ENCODE data around the gene ZNF575.
"Not testable (repeated sequence)": the region's sequence is repeated elsewhere in the genome, so short reads cannot be mapped to it uniquely, and the experiment has no call there.

The ZNF575 gene

DNA sequence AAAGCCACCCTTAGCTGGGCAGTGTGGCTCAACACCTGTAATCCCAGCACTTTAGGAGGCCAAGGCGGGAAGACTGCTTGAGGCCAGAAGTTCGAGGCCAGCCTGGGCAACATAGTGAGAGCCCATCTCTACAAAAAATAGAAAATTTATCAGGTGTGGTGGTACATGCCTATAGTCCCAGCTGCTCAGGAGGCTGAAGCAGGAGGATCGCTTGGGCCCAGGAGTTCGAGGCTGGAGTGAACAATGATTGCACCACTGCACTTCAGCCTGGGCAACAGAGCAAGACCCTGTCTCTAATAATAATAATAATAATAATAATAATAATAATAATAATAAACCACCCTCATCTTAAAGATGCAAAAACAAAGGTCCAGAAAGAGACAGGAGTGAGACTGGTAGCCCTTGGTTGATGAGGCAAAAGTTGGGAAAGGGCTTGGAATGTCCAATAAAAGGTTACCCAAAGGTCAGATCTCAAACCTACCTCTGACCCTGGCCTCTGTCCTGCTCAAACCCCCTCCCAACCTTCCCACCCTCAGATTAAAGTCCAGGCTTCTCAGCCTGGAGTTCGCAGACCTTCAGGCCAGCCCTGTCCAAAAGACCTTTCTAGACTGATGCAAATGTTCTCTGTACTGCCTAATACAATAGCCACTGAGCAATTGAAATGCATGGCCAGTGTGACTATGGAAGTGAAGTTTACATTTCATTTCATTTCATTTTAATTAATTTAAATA is 9.1 kb downstream of the ZNF575 start:
- no peak for DNase-seq (ENCODE audit: low read depth in 1 of 2, low spot score in 1 of 2)

DNA sequence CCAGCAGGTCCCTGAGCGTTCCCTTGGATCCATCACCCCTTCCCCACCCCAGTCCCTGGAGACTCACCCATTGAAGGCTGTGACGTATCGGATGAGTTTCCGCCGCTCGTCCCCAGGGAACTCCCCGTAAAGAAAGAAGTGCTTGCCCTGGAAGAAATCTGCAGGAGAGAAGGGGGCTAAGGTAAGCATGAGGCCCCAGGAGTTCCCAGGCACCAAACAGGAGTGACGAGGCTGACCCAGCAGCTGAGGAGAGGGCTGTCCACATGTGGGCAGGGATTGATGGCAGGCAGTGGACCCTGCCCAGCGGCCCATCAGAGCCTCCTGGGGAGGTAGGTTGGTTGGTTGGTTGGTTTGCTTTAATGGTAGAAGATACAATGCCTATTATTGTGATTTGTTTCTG is 11.1 kb downstream of the ZNF575 start:
- DNase-seq (ENCODE audit: low read depth in 1 of 2, low spot score in 1 of 2) = no peak

GRCh38 chr19:43545276-43545675 is 12.3 kb downstream of the ZNF575 start:
- DNase-seq (ENCODE audit: low read depth in 1 of 2, low spot score in 1 of 2) = no peak

GRCh38 chr19:43545981-43546380 is 13.0 kb downstream of the ZNF575 start:
- no peak for DNase-seq (ENCODE audit: low read depth in 1 of 2, low spot score in 1 of 2)

- no peak for DNase-seq (ENCODE audit: low read depth in 1 of 2, low spot score in 1 of 2)
These were observed 13.6 kb downstream of the ZNF575 start for GRCh38 chr19:43546581-43546980.

DNA sequence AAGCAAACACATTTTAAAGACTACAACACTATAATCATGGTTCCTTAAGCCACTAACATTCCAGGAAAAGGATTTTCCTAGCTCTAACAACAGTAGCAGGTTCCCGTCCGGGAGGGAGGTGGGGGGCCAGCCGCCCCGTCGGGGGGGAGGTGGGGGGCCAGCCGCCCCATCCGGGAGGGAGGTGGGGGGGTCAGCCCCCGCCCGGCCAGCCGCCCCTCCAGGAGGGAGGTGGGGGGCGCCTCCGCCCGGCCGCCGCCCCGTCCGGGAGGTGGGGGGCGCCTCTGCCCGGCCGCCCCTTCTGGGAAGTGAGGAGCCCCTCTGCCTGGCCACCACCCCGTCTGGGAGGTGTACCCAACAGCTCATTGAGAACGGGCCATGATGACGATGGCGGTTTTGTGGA is 14.9 kb downstream of the ZNF575 start:
- DNase-seq (ENCODE audit: low read depth in 1 of 2, low spot score in 1 of 2) = not testable (repeated sequence)

- DNase-seq (ENCODE audit: low read depth in 1 of 2, low spot score in 1 of 2) = no peak
These were observed 15.7 kb downstream of the ZNF575 start for GRCh38 chr19:43548706-43549105.

- DNase-seq (ENCODE audit: low read depth in 1 of 2, low spot score in 1 of 2) = no peak
These were observed 18.6 kb downstream of the ZNF575 start for GRCh38 chr19:43551399-43552197.

GRCh38 chr19:43552198-43552450 is 19.1 kb downstream of the ZNF575 start:
- DNase-seq (ENCODE audit: low read depth in 1 of 2, low spot score in 1 of 2) = no peak

DNA sequence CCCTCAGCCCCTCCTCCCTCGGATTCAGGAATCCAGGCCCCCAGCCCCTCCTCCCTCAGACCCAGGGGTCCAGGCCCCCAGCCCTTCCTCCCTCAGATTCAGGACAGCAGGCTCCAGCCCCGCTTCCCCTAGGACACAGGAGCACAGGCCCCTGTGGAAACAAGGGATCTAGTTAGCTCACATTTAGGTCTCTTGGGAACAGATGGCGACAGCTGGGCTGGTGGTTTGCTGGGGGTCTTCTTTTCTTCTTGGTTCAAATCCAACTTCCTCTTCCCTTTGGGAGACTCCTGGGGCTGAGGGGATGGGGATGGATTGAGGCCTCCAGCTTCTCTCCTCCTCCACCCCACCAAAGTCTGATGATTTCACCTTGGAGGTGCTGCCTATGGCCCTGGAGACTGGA is 19.6 kb downstream of the ZNF575 start:
- DNase-seq (ENCODE audit: low read depth in 1 of 2, low spot score in 1 of 2) = no peak

GRCh38 chr19:43553656-43554055 is 20.7 kb downstream of the ZNF575 start:
- DNase-seq (ENCODE audit: low read depth in 1 of 2, low spot score in 1 of 2) = no peak

DNA sequence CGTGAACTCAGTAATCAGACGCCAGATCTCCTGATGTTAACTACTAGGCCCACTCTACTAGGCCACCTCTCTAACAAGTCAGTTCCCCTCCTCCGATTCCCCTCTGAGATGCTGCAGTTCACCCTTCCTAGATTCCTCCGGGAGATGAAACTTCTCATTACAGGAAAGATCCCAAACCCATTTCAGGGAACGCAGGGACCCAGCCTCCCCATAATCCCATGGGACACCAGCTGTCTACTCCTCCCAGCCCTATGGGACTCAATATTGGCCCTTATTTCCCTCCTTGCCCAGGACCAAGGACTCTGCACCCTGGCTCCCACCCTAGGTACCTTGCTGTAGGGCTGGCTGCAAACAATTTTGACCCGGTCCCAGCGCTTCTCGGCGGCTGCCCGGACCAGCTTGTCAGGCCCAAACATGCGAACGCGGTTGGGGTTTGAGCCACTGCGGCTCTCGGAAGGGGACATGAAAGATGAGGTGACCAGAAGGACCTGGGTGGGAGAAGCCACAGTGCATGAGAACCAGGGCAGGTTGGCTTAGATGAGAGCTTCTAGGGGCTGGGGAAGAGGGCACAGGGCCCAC is 21.4 kb downstream of the ZNF575 start:
- DNase-seq (ENCODE audit: low read depth in 1 of 2, low spot score in 1 of 2) = no peak

DNA sequence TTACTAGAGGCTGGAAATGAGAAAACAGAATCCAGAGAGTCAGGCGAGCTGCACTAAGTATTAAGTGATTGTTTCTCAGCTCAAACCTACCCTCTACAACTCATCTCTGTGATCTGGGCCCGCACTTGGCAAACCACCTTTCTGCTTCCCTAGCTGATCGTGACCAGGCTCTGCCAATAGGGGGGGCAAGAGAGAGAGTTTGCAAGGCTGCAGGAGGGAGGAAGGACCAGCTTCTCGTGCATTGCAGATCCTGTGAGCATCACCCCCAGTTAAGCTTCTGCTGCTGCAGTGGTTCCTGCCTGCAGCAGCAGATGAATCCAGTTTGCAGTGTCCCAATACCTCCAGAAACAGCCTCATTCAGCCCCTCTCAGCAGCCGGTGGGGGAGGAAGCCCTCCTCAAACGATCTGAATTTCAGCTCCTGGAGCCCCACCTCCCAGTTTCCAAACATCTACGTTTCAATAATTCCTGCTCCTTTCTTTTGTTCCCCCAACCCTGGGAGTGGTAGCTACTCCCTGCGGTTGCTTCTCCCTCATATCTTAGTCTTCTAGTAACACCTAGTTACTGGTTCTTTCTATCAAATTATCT is 22.3 kb downstream of the ZNF575 start:
- DNase-seq (ENCODE audit: low read depth in 1 of 2, low spot score in 1 of 2) = peak; percentile 66 to 73

- no peak for DNase-seq (ENCODE audit: low read depth in 1 of 2, low spot score in 1 of 2)
These were observed 27.7 kb downstream of the ZNF575 start for GRCh38 chr19:43560687-43561086.

- DNase-seq (ENCODE audit: low read depth in 1 of 2, low spot score in 1 of 2) = no peak
These were observed 28.4 kb downstream of the ZNF575 start for GRCh38 chr19:43561139-43561970.

GRCh38 chr19:43562226-43562697 is 29.3 kb downstream of the ZNF575 start:
- DNase-seq (ENCODE audit: low read depth in 1 of 2, low spot score in 1 of 2) = no peak

DNA sequence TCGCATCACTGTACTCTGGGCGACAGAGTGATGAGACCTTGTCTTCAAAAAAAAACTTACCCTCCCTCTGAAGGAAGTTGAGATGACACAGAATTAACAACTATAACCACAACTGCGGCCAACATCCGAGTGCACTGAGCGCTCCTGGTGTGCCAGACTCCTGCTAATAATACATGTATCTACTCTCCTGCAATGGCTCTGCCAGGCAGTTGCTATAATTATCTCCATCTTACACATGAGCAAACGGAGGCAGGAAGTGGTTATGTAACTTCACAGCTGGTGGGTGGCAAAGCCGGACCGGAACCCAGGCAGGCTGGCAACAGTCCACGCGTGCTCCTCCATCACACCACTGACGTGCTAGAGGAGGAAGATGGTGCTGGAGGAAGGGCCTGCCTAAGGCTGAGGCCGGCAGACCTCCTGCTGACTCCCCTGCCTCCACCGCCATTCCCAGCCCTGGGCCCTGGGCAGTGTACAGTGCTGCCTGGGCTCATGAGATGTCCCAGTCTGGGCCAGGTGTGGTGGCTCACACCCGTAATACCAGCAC is 29.8 kb downstream of the ZNF575 start:
- DNase-seq (ENCODE audit: low read depth in 1 of 2, low spot score in 1 of 2) = peak; percentile 60 to 64

DNA sequence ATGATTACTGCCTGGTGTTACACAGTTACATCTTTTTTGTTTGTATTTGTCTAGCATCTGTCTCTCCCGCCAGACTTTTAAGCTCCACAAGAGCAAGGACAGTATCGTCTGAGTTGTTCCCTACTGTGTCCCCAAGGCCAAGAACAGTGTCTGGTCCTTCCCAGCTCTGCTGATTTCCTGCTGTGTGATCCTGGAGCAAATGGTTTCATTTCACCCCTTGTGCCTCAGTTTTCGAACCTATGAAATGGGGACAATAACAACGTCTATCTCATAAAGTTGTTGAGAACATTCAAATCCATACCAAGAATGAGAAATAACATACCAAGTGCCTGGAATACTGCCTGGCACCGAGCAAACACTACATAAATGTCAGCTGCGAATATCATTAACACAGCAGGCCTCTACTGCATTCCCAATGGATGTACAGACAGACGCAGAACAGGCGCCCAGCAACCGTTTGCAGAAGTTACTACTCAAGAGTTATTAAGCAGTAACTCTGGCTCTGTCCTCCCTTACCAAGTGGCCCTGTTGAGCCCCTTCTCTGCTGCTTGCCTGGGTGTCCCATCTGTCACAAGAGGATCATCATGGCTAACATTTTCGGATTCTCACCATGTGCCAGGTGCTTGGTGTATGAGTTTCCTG is 30.9 kb downstream of the ZNF575 start:
- DNase-seq (ENCODE audit: low read depth in 1 of 2, low spot score in 1 of 2) = no peak

DNA sequence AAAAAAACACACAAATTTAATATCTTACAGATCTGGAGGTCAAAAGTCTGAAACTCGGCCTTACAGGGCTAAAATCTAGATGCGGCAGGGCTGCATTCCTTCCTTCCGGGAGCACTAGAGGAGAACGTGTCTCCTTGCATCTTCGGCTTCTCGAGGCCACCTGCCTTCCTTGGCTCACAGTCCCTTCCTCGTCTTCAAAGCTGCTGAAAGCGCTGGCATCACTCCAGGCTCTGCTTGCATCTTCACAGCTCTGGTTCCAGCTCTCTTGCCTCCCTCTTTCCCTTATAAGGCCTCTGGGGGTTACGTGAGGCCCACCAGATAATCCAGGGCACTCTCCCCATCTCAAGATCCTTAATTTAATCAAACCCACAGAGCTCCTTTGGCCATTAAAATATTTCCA is 31.8 kb downstream of the ZNF575 start:
- no peak for DNase-seq (ENCODE audit: low read depth in 1 of 2, low spot score in 1 of 2)

- DNase-seq (ENCODE audit: low read depth in 1 of 2, low spot score in 1 of 2) = no peak
These were observed 36.7 kb downstream of the ZNF575 start for GRCh38 chr19:43569657-43570056.
